Measurements from ENCODE around the gene GFI1.
A peak's percentile ranks its signal among the peaks of the same experiment; 100 is the strongest.

GRCh38 chr1:92485381-92486250, 1.1 kb downstream of the GFI1 start:
- TF ChIP-seq, protein P1, sequence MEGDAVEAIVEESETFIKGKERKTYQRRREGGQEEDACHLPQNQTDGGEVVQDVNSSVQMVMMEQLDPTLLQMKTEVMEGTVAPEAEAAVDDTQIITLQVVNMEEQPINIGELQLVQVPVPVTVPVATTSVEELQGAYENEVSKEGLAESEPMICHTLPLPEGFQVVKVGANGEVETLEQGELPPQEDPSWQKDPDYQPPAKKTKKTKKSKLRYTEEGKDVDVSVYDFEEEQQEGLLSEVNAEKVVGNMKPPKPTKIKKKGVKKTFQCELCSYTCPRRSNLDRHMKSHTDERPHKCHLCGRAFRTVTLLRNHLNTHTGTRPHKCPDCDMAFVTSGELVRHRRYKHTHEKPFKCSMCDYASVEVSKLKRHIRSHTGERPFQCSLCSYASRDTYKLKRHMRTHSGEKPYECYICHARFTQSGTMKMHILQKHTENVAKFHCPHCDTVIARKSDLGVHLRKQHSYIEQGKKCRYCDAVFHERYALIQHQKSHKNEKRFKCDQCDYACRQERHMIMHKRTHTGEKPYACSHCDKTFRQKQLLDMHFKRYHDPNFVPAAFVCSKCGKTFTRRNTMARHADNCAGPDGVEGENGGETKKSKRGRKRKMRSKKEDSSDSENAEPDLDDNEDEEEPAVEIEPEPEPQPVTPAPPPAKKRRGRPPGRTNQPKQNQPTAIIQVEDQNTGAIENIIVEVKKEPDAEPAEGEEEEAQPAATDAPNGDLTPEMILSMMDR (IDR thresholded peaks at IDR 0.05; ENCODE audit: poor library complexity), result no peak
- peak; percentile 80 for TF ChIP-seq EZH2 (IDR thresholded peaks at IDR 0.05; ENCODE audit: borderline replicate concordance)
- peak; percentile 76 for TF ChIP-seq EZH2phosphoT487 (IDR thresholded peaks at IDR 0.05; ENCODE audit: low read depth, severe bottlenecking, unreplicated experiment)
